ENCODE measurements around the gene PRR32.
"Not testable (repeated sequence)": the region's sequence is repeated elsewhere in the genome, so short reads cannot be mapped to it uniquely, and the experiment has no call there.

PRR32 gene, protein sequence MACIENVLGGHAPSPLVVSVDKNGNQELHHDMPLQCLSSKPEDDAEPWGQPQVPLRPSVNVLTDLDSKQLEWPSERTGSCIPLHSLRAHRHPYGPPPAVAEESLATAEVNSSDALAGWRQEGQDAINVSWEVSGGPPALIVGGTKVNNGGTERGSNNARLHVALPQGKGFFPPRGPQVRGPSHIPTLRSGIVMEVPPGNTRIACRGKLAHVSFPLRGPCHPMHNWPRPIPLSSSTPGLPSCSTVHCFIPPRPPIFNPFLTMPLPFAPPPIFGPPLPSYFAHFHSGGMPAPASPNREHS

GRCh38 chrX:126819429-126819828 is at the start of gene PRR32:
PRR32 (plus strand) TSS chrX:126819729; CDS start chrX:126819844, 115 bp downstream.
- DNase-seq = no peak

GRCh38 chrX:126770179-126770578 is 49.4 kb upstream of the PRR32 start:
- DNase-seq = peak in 1 of 2 experiments; percentile 37

- no peak for DNase-seq
These were observed 34.0 kb upstream of the PRR32 start for GRCh38 chrX:126785539-126785938.

- no peak for DNase-seq
These were observed 20.5 kb upstream of the PRR32 start for GRCh38 chrX:126799059-126799458.

DNA sequence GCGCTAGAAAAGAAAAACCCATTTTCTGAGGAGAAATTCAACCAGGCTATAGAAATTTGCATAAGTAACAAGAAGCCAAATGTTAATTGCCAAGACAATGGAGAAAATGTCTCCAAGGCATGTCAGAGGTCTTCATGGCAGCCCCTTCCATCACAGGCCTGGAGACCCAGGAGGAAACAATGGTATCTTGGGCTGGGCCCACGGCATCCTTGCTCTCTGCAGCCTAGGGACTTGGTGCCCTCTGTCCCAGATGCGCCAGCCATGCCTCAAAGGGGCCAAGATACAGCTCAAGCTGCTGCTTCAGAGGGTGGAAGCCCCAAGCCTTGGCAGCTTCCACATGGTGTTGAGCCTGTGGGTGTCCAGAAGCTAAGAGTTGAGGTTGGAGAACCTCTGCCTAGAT is 12.7 kb upstream of the PRR32 start:
- DNase-seq = not testable (repeated sequence)

GRCh38 chrX:126815806-126816205 is 3.7 kb upstream of the PRR32 start:
- no peak for DNase-seq

DNA sequence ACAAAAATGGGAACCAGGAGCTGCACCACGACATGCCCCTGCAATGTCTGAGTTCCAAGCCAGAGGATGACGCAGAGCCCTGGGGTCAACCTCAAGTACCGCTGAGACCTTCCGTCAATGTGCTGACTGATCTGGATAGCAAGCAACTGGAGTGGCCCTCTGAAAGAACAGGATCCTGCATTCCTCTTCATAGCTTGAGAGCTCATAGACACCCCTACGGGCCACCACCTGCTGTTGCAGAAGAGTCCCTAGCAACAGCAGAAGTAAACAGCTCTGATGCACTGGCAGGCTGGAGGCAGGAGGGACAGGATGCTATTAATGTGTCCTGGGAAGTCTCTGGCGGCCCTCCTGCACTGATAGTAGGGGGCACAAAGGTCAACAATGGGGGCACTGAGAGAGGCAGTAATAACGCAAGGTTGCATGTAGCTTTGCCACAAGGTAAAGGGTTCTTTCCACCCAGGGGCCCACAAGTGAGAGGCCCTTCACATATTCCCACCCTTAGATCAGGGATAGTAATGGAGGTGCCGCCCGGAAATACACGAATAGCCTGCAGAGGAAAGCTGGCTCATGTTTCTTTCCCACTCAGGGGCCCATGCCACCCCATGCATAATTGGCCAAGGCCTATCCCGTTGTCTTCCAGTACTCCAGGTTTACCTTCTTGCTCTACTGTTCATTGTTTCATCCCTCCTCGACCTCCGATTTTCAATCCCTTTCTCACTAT is 1.3 kb downstream of the PRR32 start:
- no peak for DNase-seq

DNA sequence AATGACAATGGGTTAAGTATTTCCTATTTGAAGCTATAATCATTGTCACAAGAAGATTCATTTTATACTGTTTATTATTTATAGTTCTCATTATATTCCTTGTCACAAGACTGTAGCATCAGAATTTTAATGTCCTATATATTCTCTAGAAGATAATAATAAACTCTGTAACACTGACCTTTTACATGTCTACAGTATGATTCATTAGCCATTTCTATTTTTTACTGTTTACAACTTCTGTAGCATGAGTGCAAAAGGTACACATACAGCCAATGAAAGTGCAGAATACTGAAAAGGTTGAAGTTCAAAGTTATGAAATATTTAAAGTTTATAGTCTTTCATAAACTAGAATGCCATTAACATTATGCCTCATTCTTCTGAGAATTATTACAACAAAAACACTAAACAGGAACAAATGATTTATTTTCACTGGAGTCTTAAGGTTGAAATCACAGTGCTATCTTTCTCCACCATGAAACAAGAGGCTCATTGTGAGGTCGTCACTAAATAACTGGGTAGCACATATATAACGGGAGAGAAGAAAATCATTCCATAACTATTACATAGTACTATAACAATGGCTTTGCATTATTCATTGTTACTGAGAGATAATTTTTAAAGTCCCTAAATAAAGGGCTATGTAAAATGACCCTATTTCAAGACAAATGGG is 4.9 kb downstream of the PRR32 start:
- no peak for DNase-seq

DNA sequence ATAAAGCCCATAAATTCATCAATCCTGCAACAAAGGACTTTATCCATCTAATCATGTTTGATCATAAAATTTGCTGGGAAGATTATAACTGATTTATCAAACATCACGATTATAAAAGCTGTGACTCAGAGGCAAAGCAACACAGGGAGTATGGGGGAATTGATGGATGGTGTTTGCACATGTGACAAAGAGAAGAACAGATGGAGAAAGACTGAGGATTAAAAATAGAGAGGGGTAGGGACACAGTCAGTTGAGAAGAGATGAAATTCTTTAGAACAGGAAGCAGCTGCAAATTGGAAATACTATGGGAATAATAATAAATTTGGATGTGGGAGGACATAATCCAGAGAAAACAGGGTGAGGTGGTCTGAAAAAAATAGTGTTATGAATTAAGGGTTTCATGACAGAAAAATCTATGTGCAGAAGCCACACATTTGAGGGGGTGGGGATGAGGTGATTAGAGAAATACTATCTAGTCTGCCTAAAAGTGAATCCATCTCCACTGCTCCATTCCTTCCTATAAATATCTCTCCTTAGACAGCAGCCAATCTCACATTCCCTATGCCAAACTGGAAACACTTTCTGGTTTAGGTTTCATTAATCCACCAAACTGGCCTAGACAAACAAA is 6.2 kb downstream of the PRR32 start:
- no peak for DNase-seq

- no peak for DNase-seq
These were observed 16.7 kb downstream of the PRR32 start for GRCh38 chrX:126836186-126836585.

- DNase-seq = no peak
These were observed 27.6 kb downstream of the PRR32 start for GRCh38 chrX:126847143-126847542.

DNA sequence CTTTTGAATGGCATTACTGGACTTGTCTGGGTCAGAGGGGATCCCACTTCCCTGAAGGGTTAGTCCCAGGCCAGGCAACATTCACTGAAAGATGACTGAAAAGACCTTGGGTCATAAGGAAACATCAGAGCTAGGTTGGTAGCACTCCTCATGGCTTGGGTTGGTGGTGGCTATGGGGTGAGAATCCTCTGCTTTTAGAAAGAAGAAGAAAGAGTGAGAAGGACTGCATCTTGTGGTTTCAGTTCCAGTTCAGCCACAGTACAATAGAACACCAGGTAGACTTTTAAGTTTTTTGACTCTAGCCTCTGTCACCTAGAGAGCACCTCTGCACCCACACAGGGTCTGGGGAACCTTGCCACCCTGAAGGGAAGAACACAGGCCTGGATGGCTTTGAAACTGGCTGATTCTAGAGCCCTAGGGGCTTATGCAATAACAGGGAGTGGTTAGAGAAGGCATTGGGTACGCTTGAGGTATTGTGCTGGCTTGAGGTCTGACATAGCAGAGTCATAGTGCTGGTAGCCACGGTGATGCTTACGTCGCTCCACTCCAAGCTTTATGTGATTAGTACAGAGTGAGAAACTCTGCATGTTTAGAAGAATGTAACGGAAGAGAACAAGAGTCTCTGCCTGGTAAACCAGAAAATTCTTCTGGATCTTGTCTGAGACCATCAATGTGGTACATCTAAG is 36.5 kb downstream of the PRR32 start:
- DNase-seq = no peak

Measured in NCI-H526 (cell line).